GM19239 (cell line): ENCODE results near the gene CREBRF.
"Not testable (repeated sequence)": the region's sequence is repeated elsewhere in the genome, so short reads cannot be mapped to it uniquely, and the experiment has no call there.

Source experiments
- DNase-seq: peaks from one replicate; pipeline ENCODE4 v3.0.0; 2011; ENCODE audit warnings: low spot score; ENCODE audit not compliant: insufficient read length
- FAIRE-seq: peaks from 2 replicates; lab custom pipeline; 2011; peaks lifted over from hg19 to GRCh38; lab: Jason Lieb, UNC

CREBRF gene

DNA sequence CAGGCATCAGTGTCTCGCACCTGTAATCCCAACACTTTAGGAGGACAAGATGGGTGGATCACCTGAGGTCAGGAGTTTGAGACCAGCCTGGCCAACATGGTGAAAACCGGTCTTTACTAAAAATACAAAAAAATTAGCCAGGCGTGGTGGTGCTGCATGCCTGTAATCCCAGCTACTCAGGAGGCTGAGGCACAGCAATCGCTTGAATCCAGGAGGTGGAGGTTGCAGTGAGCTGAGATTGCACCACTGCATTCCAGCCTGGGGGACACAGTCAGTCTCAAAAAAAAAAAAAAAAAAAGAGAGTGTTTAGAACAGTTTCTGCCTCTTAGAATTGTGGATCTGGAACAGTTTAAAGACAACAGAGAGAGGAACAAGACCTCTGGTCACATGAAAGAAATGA is 20.3 kb downstream of the CREBRF start:
- DNase-seq, FAIRE-seq: not testable (repeated sequence)

DNA sequence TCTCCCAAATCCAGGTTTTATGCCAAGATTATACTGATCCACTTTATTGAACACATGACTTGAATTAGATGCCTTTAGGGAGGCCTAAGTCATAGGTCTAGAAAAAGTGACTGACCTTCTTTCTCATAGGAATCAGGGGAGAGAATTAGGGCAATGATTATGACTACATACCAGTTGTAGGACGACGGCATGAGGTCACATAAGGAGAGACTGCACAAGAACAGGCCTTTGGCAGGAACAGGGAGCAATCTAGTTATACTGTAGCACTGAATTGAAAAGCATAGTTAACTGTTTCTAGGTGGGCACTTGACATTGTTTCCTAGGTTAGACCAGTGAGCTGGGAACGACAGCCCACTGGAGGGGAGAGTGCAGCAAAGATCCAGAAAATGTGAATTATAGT is 22.7 kb downstream of the CREBRF start:
- FAIRE-seq = no peak
- DNase-seq = no peak

DNA sequence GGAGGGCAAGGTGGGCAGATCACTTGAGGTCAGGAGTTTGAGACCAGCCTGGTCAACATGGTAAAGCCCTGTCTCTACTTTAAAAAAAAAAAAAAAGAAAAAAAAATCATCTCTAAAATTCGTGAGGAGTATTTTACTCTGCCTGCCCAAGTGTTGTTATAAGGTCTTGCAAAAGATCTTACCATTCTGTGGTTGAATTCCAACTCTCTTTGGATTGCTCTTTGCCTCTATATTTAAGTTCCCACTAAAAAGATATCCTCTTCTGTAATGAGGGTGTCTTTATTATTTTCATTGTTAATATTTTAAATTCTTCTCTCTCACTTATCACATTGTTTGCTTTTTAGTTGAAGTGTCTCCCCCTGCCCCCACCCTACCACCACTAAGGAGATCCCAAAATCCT is 33.4 kb downstream of the CREBRF start:
- DNase-seq (no peak), FAIRE-seq (no peak)

DNA sequence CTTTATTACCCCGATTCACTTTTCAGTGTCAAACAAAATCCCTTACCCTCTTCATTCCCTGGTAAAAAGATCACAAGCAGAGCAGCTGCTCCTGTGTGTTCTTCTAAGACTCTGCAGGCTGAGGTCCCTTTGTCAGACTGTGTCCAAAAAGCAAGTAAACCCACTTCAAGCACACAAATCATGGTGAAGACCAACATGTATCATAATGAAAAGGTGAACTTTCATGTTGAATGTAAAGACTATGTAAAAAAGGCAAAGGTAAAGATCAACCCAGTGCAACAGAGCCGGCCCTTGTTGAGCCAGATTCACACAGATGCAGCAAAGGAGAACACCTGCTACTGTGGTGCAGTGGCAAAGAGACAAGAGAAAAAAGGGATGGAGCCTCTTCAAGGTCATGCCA is 34.5 kb downstream of the CREBRF start:
- no peak for FAIRE-seq
- DNase-seq = no peak

DNA sequence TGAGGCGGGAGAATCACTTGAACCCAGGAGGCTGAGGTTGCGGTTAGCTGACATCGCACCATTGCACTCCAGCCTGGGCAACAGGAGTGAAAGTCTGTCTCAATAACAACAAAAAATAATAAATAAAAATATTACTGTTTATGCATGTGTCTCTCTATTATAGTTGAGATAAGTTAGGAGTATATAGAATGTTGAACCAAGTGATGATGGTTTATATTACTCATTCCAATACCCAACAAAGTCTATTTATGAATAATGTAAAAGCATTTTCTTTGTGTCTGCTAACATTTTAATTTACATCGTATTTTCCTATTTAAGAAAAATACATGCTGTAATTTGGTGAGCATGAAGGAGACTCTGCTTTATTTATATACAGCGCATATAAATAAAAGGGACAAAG is 35.8 kb downstream of the CREBRF start:
- FAIRE-seq = no peak
- no peak for DNase-seq

DNA sequence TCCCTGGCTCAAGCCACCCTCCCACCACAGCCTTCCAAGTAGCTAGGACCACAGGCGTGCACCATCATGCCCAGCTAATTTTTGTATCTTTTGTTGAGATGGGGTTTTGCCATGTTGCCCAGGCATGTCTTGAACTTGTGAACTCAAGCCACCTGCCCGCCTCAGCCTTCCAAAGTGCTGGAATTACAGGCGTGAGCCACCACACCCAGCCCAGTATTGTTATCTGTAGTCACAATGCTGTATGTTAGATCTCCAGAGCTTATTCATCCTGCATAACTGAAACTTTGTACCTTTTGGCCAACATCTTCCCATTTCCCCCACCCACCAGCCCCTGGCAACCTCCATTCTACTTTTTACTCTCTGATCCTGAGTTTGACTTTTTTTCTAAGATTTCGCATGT is 37.5 kb downstream of the CREBRF start:
- no peak for FAIRE-seq
- no peak for DNase-seq

DNA sequence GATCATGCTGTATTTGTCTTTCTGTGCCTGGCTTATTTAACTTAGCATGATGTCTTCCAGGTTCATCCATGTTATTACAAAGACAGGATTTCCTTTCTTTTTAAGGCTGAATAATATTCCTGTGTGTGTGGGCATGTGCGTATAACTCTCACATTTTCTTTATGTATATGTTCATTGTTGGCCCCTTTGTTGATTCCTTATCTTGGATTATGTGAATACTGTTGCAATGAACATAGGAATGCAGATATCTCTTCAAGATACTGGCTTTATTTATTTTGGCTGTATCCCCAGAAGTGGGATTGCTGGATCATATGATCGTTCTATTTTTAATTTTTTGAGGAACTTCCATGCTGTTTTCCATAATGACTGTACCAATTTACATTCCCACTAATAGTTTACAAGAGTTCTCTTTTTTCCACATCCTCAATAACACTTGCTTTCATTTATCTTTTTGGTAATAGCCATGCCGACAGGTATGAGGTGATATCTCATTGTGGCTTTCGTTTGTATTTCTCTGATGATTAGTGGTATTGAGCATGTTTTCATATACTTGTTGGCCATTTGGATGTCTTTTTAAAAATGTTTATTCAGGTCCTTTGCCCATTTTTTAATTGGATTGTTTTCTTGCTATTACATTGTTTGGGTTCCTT is 38.0 kb downstream of the CREBRF start:
- no peak for DNase-seq
- peak; percentile 18 for FAIRE-seq

DNA sequence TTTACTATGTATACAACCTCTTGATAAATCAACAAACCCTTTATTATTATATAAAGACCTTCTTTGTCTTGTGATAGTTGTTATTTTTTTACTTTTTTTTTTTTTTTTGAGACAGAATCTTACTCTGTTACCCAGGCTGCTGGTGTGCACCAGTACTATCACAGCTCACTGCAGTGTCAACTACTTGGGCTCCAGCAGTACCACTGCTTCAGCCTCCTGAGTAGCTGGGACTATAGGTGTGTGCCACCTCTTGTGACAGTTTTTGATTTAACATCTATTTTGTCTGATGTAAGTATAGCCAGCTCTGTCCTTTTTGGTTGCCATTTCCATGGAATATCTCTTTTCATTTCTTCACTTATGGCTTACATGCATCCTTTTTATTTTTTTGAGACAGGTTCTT is 42.6 kb downstream of the CREBRF start:
- DNase-seq = no peak

DNA sequence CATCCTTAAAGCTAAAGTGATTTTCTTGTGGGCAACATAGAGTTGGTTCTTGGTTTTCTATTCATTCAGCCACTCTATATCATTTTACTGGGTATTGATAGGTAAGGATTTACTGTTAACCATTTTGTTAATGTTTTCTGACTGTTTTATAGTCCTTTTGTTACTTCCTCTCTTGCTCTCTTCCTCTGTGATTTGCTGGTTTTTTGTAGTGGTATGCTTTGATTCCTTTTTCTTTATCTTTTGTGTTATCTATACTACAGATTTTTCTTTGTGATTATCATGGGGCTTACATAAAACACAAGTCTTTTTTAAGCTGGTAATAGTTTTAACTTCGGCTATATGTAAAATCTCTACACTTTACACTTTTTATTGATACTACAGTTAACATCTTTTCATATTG is 43.3 kb downstream of the CREBRF start:
- FAIRE-seq = no peak
- no peak for DNase-seq

More for the DNA sequence above, 42.6 kb downstream of the CREBRF start:
- no peak for FAIRE-seq

DNA sequence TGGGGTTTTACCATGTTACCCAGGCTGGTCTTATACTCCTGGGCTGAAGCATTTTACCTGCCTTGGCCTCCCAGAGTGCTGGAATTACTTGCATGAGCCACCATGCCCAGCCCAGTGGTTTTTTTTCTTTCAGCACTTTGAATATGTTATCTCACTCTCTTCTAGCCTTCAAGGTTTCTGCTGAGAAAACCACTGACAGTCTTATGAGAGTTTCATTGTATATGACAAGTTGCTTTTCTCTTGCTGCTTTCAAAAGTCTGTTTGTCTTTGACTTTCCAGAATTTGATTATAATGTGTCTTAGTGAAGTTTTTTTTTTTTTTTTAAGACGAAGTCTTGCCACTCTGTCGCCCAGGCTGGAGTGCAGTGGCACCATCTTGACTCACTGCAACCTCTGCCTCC is 45.1 kb downstream of the CREBRF start:
- no peak for DNase-seq
- no peak for FAIRE-seq

DNA sequence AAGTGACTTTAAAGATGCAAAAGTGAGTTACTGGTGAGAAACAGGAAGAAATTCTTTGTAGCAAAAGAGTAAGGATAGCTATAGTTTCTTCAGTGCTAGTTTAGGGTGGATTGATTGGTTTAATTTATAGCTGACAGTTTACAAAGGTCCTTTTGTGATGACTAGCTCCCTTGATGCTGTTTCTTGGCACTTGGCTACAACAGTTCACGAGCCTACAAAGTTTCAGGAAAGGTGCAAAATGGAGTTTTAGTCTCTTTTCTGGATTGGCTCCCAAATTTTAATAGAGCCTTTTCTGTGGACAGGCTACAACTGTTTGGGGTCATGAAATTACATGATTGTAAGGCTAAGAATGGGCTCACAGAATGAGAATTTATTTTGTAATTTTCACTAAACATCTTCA is 47.3 kb downstream of the CREBRF start:
- DNase-seq (no peak), FAIRE-seq (no peak)

DNA sequence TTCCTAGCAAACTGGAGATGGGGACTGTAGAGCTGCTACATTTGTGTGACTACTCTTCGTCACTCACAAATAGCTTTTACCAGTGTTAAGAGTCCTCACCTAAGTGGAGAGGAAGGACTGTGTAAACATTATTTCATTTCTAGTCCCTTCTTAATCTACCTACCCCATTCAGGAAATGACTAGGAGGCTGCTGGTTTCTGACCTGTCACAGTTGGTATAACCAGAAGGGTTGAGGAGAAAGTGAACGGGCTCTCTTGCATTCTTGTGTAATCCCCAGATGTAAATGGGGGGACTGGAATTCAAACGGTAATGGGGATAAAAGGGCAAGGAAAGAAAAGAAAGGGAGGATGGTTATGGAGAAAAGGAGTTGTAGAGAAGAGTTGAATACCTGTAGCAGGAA is 52.8 kb downstream of the CREBRF start:
- FAIRE-seq (no peak), DNase-seq (no peak)

DNA sequence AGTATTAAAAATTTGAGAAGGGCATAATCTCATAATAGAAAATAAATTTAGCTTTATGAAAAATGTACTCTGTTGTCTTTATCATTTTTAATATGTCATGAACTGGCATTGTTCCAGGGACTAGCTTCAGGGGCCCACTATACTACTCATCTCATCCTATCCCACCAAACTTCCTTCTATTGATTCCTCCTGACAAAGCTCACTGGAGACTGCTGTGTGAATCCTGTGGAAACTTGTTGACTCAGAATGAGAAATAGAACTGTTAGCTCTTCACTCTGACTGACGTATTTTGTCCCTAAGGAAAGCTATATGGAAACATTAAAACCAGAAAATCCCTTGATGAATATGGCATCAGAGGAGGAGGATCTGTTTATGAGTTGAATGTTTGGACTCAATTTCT is 58.4 kb downstream of the CREBRF start:
- FAIRE-seq (peak; percentile 8), DNase-seq (no peak)

DNA sequence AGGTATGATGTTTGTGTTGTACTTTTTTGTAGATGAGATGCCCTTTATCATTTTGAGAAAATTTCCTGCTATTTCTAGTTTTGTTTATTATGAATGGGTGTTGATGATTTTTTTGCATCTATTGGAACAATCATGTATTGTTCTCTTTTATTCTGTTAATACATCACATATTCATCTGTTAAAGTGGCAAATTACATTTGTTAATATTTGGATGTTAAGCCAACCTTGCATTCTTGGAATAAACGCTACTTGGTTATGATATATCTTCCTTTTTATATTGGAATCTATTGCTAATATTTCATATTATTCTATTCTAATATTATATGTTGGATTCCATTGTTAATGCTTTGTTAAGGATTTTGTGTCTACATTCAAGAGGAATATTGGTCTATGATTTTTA is 63.6 kb downstream of the CREBRF start:
- DNase-seq (no peak), FAIRE-seq (no peak)

DNA sequence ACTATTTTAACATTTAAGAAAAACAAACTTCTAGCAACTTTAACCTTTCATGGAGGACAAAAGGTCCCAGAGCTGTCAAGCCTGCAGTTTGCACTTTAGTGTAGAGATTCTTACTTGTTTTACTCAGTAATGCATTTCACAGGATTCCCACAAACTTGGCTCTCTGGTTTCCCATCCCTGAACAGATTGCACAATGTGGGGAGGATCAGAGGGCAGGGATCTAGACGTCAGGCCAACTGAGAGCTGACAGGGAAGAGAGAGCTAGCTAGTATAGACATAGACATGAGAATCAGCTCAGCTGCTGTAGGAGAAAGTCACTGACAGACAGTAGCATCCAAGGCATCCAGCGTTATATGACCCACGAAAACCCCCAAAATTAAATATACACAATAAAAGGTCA is 67.3 kb downstream of the CREBRF start:
- DNase-seq (no peak), FAIRE-seq (no peak)

DNA sequence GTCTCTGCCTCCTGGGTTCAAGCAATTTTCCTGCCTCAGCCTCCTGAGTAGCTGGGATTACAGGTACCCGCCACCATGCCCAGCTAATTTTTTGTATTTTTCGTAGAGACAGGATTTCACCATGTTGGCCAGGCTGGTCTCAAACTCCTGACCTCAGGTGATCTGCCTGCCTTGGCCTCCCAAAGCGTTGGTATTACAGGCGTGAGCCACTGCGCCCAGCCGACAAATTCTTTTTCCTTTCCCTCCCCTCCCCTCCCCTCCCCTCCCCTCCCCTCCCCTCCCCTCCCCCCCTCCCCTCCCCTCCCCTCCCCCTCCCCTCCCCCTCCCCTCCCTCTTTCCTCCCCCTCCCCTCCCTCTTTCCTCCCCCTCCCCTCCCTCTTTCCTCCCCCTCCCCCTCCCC is 76.0 kb downstream of the CREBRF start:
- not testable (repeated sequence) for DNase-seq, FAIRE-seq

DNA sequence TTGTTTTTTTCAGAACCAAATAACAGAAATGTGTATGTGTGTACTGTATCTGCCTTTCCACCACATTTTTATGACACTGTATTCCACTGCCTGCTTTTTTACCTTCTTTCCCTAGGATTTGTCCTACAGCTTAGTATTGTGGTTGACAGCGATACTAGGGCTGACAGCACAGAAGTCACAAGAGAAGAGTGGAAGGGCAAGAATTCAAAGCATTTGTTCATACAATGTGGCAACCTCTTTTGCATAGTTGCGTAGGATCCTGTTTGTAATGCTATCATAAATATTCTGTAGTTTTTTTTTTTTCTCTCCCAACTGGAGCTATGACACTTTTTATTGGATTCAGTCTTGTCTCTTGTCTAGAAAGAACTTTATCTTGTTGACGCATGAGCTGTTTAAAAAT is 82.6 kb downstream of the CREBRF start:
- DNase-seq = no peak
- FAIRE-seq = no peak

DNA sequence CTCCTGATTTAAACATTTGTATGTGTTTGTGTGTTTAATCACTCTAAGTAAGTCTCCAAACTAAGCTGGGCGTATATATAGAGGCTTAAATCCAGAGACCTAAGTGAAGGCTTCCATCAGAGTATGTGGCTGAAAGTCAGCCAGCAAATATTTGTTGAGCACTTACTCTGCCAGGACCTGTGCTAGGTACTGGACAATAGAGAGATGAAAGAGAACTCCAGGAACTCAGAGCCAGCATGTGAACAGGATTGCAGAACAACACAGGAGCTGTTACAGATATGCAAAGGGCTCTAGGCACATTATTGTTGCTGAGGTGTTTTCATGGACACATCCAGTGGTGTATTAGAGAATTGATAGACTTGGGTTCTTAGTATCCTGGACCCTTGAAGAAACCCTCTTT is 83.5 kb downstream of the CREBRF start:
- FAIRE-seq (no peak), DNase-seq (no peak)

DNA sequence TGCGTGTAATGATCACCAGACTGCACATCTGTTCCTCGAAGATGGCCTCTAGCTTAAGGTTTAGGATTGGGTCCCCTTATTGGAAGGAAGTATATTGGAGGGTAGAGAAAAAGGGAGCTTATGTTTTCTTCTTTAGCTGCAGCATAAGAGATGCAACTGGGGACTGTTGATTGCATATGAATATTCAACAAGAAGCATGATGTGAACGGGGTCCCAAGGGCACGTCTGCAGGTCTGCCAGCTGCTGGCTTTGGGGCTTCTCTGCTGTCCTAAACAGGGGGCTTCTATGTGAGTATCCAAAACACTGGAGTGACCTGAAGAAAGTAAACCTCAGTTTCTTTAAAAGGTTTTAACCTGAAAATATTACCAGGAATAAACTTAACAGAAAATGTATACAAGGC is 84.6 kb downstream of the CREBRF start:
- FAIRE-seq = no peak
- DNase-seq = no peak

DNA sequence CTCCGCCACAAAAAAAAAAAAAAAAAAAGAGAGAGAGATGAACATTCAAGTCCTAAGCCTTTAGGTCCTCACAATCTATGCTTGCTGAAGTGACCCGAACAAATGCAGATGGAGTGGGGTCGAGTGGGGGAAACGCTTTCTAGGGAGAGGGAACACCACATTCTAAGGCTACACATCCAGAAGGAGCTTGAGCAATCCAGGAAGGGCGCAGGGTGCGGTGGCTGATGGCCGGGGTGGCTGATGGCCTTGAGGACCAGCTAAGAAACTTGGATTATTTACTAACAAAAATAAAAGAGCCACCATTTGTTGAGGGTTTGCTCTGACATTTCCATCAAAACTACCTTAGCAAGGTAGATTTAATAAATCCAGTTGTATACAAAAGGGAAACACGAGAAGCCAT is 87.4 kb downstream of the CREBRF start:
- DNase-seq = no peak
- FAIRE-seq = no peak

DNA sequence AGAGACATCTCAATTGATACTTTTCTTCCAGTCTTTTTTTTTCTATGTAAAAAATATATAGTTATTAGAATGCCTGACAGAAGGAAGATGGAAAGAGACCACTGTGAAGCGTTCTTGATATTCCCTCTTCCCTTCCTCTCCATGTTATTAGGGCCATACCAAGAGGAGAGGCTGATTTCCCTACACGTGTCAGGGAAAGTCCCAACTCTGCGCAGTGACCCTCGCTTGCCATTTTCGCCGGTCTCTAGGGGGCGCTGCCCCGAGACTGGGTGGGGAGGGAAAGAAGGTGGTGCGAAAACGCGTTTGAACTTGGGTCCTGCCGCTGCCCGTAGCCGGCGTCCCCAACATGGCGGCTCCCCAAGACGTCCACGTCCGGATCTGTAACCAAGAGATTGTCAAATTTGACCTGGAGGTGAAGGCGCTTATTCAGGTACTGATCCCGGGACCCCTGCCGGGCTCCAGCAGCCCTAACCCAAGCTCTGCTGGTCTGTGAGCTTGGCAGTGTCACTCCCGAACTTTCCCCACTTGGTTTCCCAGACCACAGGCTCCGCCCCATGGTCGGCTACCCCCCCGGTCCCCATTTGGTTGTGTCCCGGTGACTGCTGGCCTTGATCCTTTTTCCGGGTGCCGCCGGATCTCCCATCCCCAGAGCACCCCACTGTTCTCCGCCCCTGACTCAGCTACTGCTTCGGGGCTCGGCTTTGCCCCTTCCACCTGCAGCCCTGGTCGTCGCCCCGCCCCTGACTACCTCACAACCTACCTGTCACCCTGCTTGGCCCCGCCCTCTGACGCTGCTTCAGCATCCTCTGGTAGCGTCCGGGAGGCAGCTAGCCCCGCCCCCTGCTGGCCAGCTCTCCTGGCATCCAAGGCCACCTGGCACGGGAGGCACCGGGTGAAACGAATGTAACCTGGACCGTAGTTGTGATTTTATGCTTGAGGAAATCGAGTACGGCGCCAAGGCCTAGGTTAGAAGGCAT is 88.3 kb downstream of the CREBRF start, which contains the start of gene BNIP1:
Gene BNIP1, plus strand, starts transcription at position 332 of the 977 bp plus-strand sequence. Its CDS starts 15 bp downstream, at position 347.
- DNase-seq (peak; percentile 84), FAIRE-seq (peak; percentile 98)
